IPS-NIHi11 (cell line): ENCODE results near the gene VCAN.

Source experiments
- DNase-seq: peaks from one replicate; pipeline ENCODE4 v3.0.0; 2012; ENCODE audit warnings: mixed read lengths, low spot score

The VCAN gene

GRCh38 chr5:83469075-83469474 is 2.5 kb upstream of the VCAN start:
- no peak for DNase-seq

GRCh38 chr5:83470526-83471404 is 779 bp upstream of the VCAN start:
- DNase-seq: peak; percentile 21

- no peak for DNase-seq
These were observed 616 bp downstream of the VCAN start for GRCh38 chr5:83472213-83472507.

GRCh38 chr5:83472508-83473345 is 1.2 kb downstream of the VCAN start:
- DNase-seq: peak; percentile 20

DNA sequence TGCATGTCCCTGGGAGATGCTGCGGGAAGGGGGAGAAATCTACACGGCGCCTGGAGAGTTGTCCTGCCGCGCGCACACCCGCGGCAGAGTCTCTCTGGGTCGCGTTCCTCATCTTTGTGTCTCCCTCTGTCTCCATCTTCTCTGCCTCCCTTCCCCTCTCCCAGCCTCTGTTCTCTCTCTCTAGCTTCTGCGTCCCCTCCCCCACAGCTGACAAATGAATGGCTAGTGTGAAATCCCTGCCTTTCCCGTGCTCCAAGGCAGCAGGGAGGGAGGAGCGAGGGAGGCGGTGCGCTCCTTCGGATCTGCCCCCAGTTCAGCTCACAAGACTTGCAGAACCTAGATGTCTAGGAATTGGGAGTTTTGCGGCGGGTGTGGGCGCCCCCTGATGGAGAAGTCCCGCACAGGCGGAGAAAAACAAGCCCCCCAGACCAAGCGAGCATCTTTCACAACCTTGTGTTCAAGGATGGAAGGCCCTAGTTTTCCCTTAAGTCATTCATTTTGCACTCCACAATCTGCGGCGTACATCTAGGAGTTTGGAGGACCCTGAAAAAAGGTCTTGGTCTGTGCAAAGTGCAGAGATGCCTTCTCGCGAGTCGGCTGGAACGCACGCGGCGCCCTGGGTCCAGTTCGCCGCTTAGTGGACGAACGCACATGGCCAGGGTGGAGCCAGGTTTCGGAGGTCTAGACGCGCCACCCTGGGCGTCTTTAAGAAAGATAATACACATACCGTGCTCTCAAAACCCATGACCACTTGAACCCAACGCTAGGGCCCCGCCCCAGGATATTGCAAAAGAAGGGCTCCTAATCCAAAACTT is 2.0 kb downstream of the VCAN start:
- peak; percentile 86 for DNase-seq

GRCh38 chr5:83474161-83474796 is 2.7 kb downstream of the VCAN start:
- peak; percentile 78 for DNase-seq

DNA sequence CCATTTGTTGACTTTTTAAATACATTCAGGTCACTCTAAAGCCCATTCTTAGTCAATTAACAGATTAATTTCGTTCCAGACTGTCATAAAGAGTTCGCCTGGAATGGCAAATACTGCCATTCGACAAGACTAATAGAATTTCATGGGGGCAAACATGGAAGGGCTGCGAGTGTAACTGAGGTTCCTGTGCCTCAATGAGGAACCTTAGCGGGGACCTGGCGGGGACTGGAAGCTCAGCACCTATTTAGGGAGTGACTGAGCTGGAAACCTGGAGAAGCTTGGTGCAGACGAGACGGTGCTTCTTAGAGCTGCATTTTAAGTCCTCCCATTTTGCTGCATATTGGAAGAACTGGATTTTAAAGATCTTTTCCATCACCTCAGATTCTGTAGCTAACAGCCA is 3.4 kb downstream of the VCAN start:
- DNase-seq: no peak

GRCh38 chr5:83475391-83475863 is 3.9 kb downstream of the VCAN start:
- DNase-seq: no peak

- no peak for DNase-seq
These were observed 4.6 kb downstream of the VCAN start for GRCh38 chr5:83475935-83476814.

- no peak for DNase-seq
These were observed 11.4 kb downstream of the VCAN start for GRCh38 chr5:83482961-83483360.

GRCh38 chr5:83484294-83484693 is 12.8 kb downstream of the VCAN start:
- DNase-seq: no peak

- no peak for DNase-seq
These were observed 14.3 kb downstream of the VCAN start for GRCh38 chr5:83485842-83486241.

- DNase-seq: no peak
These were observed 15.6 kb downstream of the VCAN start for GRCh38 chr5:83487155-83487554.

- no peak for DNase-seq
These were observed 16.7 kb downstream of the VCAN start for GRCh38 chr5:83488271-83488670.

- DNase-seq: no peak
These were observed 17.3 kb downstream of the VCAN start for GRCh38 chr5:83488821-83489220.

DNA sequence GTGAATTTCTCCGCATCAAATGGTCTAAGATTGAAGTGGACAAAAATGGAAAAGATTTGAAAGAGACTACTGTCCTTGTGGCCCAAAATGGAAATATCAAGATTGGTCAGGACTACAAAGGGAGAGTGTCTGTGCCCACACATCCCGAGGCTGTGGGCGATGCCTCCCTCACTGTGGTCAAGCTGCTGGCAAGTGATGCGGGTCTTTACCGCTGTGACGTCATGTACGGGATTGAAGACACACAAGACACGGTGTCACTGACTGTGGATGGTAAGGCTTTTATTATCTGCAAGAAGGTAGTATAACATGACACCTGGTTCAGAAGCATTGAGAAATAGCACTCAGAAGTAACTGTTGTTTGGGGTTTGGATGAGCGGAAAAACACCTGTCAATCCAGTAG is 18.7 kb downstream of the VCAN start:
- DNase-seq: no peak

GRCh38 chr5:83492331-83492730 is 20.8 kb downstream of the VCAN start:
- no peak for DNase-seq

DNA sequence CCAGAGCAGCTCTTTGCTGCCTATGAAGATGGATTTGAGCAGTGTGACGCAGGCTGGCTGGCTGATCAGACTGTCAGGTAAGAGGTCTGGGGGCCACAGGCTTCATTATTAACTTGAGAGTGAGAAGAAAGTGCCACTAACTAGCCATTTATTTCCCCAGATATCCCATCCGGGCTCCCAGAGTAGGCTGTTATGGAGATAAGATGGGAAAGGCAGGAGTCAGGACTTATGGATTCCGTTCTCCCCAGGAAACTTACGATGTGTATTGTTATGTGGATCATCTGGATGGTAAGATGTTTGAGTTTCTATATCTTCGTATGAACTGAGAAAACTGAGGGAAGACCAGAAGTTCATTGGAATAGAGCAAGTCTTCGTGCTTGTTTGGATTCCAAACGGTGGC is 22.1 kb downstream of the VCAN start:
- no peak for DNase-seq

DNA sequence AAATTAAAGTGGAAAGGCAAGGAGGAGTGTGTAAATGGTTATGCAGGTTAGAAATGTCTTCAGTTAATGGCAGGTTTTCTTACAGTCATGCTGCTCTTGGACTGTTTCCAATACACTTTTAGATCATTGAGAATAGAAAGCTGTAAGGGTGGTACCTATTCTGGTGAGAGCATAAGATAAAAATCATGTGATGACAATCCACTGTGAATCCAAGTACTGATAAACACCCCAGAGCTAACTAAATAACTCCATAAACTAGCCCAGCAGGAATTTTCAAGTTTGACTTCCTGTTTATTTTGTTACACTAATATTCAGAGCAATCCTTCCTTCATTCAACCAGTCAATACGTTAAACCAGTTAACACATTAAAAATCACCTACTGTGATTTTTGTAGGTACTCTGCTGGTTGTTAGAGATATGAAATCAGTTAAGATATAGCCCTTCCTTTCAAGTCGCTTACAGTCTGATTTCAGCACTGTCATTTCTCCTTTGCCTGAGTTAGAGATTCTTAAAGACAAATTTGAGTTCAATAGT is 22.6 kb downstream of the VCAN start:
- no peak for DNase-seq

GRCh38 chr5:83494666-83495065 is 23.1 kb downstream of the VCAN start:
- no peak for DNase-seq

- DNase-seq: no peak
These were observed 25.1 kb downstream of the VCAN start for GRCh38 chr5:83496626-83497025.
